Neutrophil (primary cell): Measurements from ENCODE around the gene SEC61A1.

Experiments
- H3K27ac ChIP-seq: fragments of 200-600 bp; sonication (generic); 2 replicates; pipeline ENCODE4 v1.5.1; 2016; ENCODE audit warnings: mild to moderate bottlenecking, moderate library complexity
- H3K27me3 ChIP-seq: fragments of 200-600 bp; sonication (generic); 2 replicates; pipeline ENCODE4 v1.6.0; 2016; ENCODE audit warnings: mild to moderate bottlenecking
- H3K36me3 ChIP-seq: fragments of 200-600 bp; sonication (generic); 2 replicates; pipeline ENCODE4 v1.5.1; 2017
- H3K4me1 ChIP-seq, 2 experiments: fragments of 200-600 bp in 1 of 2; sonication (generic) in 1 of 2; 1 replicate in 1 of 2; 2 replicates in 1 of 2; pipeline versions ENCODE4 v1.5.1 to v1.6.1; 2013 to 2016; ENCODE audit warnings: low read depth in 1 of 2, low read length in 1 of 2, mild to moderate bottlenecking in 1 of 2, moderate library complexity in 1 of 2; ENCODE audit not compliant: control insufficient read depth in 1 of 2, insufficient read depth in 1 of 2
- H3K4me3 ChIP-seq, 2 experiments: fragments of 200-600 bp in 1 of 2; sonication (generic) in 1 of 2; 1 replicate in 1 of 2; 2 replicates in 1 of 2; pipeline ENCODE4 v1.5.1; 2013 to 2016; ENCODE audit warnings: low read depth in 1 of 2, low read length in 1 of 2, mild to moderate bottlenecking in 1 of 2, moderate library complexity in 1 of 2
- H3K9me3 ChIP-seq: fragments of 200-600 bp; sonication (generic); 2 replicates; pipeline ENCODE4 v1.5.1; 2016
- CTCF ChIP-seq: fragments of 200-600 bp; sonication (generic); IDR thresholded peaks from 2 replicates; pipeline ENCODE4 v1.5.1; 2016; ENCODE audit warnings: antibody characterized with exemption

SEC61A1 gene

GRCh38 chr3:128011140-128011539 lies 41.1 kb upstream of the SEC61A1 start:
- Histone ChIP-seq H3K27me3 (peaks cover 28% of the 10 kb centered on the region), H3K9me3 (no peaks in the 10 kb centered on the region), H3K4me1 (peaks cover 0 to 4% of the 10 kb centered on the region in 2 experiments), H3K4me3 (no peak overlapping the region), H3K36me3 (no peaks in the 10 kb centered on the region), H3K27ac (no peak overlapping the region)
- TF ChIP-seq CTCF: no peak

- Histone ChIP-seq H3K4me1 (peaks cover 0 to 4% of the 10 kb centered on the region in 2 experiments), H3K9me3 (no peaks in the 10 kb centered on the region), H3K4me3 (no peak overlapping the region), H3K27me3 (peaks cover 19% of the 10 kb centered on the region), H3K36me3 (no peaks in the 10 kb centered on the region), H3K27ac (no peak overlapping the region)
- no peak for TF ChIP-seq CTCF
Observed at GRCh38 chr3:128012050-128012449, 40.2 kb upstream of the SEC61A1 start.

- Histone ChIP-seq H3K4me1 (peaks cover 0 to 4% of the 10 kb centered on the region in 2 experiments), H3K36me3 (no peaks in the 10 kb centered on the region), H3K9me3 (no peaks in the 10 kb centered on the region), H3K27ac (no peak overlapping the region), H3K4me3 (no peak overlapping the region), H3K27me3 (peaks cover 4% of the 10 kb centered on the region)
- TF ChIP-seq CTCF: no peak
Observed at GRCh38 chr3:128014548-128014947, 37.7 kb upstream of the SEC61A1 start.

DNA sequence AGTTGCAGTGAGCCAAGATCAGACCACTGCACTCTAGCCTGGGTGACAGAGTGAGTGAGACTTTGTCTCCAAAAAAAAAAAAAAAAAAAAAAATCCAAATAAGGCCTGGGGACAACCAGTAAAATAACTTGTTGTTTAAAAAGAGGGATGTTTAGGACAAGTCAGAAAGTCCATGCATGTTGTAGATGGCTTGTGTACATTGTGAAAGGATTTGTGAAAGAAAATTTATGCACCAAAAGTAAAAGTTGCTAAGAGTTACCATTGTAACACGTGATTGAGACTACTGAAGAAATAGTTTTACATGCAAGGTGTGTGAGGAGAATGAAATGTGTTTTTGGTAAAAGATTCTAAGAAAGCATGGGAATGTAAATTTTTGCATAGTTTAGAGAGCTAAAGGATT lies 35.7 kb upstream of the SEC61A1 start:
- no peaks in the 10 kb centered on the region for H3K4me1 ChIP-seq
- TF ChIP-seq CTCF: no peak
- H3K27ac ChIP-seq: no peak overlapping the region
- H3K9me3 ChIP-seq: no peaks in the 10 kb centered on the region
- no peaks in the 10 kb centered on the region for H3K27me3 ChIP-seq
- no peak overlapping the region for H3K4me3 ChIP-seq
- H3K36me3 ChIP-seq: no peaks in the 10 kb centered on the region

- Histone ChIP-seq H3K4me3 (no peak overlapping the region), H3K27me3 (peaks cover 26% of the 10 kb centered on the region), H3K36me3 (no peaks in the 10 kb centered on the region), H3K9me3 (no peaks in the 10 kb centered on the region), H3K4me1 (no peaks in the 10 kb centered on the region), H3K27ac (no peak overlapping the region)
- TF ChIP-seq CTCF: no peak
Observed at GRCh38 chr3:128021768-128022372, 30.4 kb upstream of the SEC61A1 start.
